ENCODE results near the gene NET1.
A peak's percentile ranks its signal among the peaks of the same experiment; 100 is the strongest.

The NET1 gene

GRCh38 chr10:5496261-5497250, 84.2 kb downstream of the NET1 start:
- H3K27ac ChIP-seq = peak overlapping the region; percentile 18; the same call in 1 of the 2 replicates

GRCh38 chr10:5497289-5497688, 84.9 kb downstream of the NET1 start:
- no peak overlapping the region; the same call in 1 of the 2 replicates for H3K27ac ChIP-seq
- no peak for TF ChIP-seq CTCF (conservative IDR thresholded peaks at IDR 0.05)

More at GRCh38 chr10:5496261-5497250, 84.2 kb downstream of the NET1 start:
- TF ChIP-seq CTCF (conservative IDR thresholded peaks at IDR 0.05) = no peak

GRCh38 chr10:5497948-5498730, 85.8 kb downstream of the NET1 start:
- no peak overlapping the region; the same call in 1 of the 2 replicates for H3K27ac ChIP-seq
- TF ChIP-seq CTCF (conservative IDR thresholded peaks at IDR 0.05) = no peak

- TF ChIP-seq CTCF (conservative IDR thresholded peaks at IDR 0.05) = no peak
- peak overlapping the region; percentile 97; the same call in 1 of the 2 replicates for H3K27ac ChIP-seq
Measured at GRCh38 chr10:5498791-5499492, 86.6 kb downstream of the NET1 start.

- no peak for TF ChIP-seq CTCF (conservative IDR thresholded peaks at IDR 0.05)
Measured at GRCh38 chr10:5499493-5500140, 87.3 kb downstream of the NET1 start, which contains the start of gene CALML5. TSS of gene CALML5 (minus strand) at chr10:5499570. CDS start at chr10:5499438, 132 bp downstream.

GRCh38 chr10:5500162-5500670, 87.9 kb downstream of the NET1 start:
- TF ChIP-seq CTCF (conservative IDR thresholded peaks at IDR 0.05) = no peak
- peak overlapping the region; percentile 97; the same call in 1 of the 2 replicates for H3K27ac ChIP-seq

More at GRCh38 chr10:5499493-5500140, 87.3 kb downstream of the NET1 start, which contains the start of gene CALML5:
- H3K27ac ChIP-seq = peak within 1 kb of the TSS; percentile 97; the same call in 1 of the 2 replicates

Measured in VCaP (cell line).